GM12872 (cell line): ENCODE measurements around the gene SETD3.

Experiments
- TF ChIP-seq, protein P1 (sequence below): IDR thresholded peaks from 3 replicates; pipeline ENCODE4 v1.5.1; 2011; ENCODE audit warnings: low read depth, mild to moderate bottlenecking, low read length, moderate library complexity; ENCODE audit not compliant: insufficient read depth

The SETD3 gene

GRCh38 chr14:99377951-99378350, 102.7 kb downstream of the SETD3 start:
- TF ChIP-seq, protein P1, sequence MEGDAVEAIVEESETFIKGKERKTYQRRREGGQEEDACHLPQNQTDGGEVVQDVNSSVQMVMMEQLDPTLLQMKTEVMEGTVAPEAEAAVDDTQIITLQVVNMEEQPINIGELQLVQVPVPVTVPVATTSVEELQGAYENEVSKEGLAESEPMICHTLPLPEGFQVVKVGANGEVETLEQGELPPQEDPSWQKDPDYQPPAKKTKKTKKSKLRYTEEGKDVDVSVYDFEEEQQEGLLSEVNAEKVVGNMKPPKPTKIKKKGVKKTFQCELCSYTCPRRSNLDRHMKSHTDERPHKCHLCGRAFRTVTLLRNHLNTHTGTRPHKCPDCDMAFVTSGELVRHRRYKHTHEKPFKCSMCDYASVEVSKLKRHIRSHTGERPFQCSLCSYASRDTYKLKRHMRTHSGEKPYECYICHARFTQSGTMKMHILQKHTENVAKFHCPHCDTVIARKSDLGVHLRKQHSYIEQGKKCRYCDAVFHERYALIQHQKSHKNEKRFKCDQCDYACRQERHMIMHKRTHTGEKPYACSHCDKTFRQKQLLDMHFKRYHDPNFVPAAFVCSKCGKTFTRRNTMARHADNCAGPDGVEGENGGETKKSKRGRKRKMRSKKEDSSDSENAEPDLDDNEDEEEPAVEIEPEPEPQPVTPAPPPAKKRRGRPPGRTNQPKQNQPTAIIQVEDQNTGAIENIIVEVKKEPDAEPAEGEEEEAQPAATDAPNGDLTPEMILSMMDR, result no peak

- TF ChIP-seq, protein P1, result no peak
Measured at GRCh38 chr14:99374964-99375363, 105.7 kb downstream of the SETD3 start.

DNA sequence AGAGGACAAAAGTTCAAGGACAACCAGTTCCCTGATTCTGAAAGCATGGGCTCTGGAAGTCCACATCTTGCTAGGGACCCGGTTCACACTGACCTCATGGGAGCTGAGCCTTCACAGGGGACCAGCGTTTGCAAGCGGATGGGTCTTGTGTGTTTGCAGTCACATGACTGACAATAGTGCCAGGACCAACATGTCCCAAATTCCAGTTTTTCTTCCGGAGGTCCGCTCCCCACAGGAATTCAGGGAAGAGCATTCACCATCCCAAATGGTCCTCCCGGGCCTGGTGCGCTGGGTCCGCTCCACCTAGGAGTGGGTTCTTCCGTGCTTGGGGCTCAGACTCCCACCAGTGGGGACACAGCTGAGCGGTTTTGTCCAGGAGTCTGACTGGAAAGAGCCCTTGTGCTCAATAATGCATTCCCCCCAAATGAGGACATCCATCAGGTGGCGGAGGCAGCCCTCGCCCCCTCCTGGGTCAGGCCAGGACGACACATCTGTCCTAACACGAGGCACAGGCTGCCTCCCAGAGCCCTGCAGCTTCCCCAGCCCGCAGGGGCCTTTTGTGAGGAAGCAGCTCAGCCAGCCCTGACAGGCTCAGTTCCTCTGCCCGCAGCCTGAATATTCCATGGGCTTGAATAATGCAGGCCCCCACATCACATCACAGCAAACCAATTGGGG, 116.9 kb downstream of the SETD3 start:
- TF ChIP-seq, protein P1, result no peak

- TF ChIP-seq, protein P1, result no peak
Measured at GRCh38 chr14:99363051-99363450, 117.6 kb downstream of the SETD3 start.

DNA sequence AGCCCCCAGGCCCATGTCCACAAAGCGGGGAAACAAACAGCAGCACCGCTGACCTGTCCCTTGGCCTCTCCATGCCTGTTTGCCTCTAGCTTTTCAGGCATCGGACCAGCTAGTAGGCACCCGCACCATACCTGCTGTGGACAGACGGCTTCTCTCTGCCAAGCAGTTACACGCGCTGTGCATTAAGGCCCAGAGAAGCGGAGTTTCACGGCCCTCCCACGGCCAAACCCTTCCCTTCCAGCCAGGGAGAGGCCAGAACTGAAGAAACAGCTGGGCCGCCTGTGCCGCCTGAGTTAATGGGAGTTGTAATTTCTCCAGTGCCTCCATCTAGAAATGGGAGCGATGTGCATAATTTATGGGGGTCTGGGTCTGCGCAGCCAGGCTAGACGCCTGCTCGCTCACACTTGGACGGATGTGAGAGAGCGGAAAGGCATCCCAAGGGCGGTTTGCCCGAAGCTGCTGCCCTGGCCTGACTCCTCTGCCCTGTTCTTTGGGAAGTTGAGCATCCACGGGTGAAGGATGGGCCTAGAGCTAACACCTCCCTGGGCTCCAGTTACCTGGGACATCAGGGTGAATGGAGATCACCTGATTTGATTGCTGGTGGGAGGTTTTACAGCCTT, 119.0 kb downstream of the SETD3 start:
- TF ChIP-seq, protein P1, result no peak

DNA sequence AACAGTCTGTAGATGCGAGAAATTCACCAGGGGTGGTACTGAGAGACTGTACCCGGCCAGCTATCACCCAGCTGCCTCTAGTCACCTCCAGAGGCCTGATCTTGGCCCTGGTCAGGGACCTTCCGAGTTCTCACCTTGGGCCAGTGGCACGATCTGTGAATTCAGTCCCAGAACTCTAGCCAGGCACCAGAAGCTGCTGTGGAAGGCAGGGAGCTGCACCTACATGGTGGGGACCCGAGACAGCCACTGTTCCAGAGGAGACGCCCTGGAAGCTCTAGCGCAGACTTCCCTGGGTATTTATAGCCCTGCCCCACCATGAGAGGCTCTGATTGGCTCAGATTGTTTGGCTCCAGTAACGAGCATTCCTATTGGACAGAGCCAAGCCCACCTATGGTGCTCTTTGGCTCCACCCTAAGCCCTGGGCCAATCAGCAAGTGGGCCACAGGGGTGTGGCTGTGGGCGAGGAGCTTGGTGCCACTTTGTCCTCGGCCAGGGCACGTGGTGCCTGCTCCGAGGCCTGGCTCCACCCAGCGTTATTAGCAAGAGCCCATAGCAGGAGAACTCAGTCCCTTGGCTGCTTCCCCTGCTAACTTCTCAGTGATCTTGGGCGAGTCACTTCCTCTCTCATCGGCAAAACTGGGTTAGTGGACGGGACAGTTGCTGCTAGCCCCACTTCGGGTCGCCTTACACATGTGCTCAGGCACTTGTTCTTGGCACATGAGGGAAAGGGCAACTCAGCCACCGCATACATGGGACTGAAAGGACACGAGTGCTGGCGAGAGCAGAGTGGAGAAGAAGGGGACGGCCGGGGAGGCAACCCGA, 119.7 kb downstream of the SETD3 start:
- TF ChIP-seq, protein P1, result no peak

DNA sequence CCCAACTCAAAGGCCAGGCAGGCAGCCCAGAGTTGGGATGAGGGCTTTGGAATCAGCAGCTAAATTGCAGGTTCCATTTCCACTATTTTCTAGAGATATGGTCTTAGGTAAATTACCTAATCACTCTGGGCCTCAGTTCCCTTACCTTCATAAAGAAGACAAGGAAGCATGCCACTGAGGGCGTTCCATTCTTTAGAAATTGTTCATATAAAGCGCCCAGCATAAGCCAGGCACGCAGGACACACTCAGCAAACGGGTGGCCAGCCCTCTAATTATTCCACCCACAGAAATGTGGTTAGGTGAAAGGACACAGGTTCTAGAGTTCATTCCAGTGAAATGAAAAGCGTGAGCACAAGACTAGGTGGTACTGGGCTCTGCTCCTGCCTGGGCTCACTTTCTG, 120.8 kb downstream of the SETD3 start:
- TF ChIP-seq, protein P1, result no peak
